ENCODE data around the gene KLF16.
A peak's percentile ranks its signal among the peaks of the same experiment; 100 is the strongest.

KLF16 gene

DNA sequence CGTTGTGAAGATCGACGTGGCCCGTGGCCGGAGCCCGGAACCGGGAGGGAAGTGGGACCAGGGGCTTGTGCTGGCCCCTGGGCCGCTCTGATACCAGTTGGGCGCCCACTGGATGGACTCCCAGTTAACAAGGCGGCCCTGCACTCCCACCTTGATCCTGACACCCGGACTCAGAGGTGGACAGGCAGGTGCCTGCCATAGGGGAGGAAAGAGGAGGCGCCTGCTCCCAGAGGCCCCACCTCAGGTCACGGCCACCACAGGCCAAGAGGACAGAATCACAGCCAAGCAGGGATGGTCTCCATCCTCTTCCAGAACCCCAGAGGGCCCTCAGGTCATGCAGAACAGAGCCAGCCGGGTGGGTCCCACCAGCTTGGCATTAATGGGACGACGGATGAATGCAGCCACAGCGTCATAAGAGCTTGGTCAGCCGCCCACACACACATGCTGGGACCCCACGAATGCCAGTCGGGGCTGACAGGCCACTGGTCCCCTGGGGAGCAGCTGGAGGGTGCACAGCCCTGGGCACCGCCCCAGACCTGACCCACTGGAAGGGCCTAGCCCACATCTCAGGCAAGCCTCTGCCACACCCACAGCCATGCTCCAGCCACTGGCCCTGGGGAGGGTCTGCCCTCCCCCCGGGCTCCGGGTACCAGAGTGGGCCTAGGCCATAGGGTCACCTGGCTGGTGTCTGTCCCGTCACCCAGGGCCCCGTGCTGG lies 9.6 kb upstream of the KLF16 start:
- no peak for DNase-seq
- intact Hi-C loops (cut with DNase I) = no loop called here

DNA sequence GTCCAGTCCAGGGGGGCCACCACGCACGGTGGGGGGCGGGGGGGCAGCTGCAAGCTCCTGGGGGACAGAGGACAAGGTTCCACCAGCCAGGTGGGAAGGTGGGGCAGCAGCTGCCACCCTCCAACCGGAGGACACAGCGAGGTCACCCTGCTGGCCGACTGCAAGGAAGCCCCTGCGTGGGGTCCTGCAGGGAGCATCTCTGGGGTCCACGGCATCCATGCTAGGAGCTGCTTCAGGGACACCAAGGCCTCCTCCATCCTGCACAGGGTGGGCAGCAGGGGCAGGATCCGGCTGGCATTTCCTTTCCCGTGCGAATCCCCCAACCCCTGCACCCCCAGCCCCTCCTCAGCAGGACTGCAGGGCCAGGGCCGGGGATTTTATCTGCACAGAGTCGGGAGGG lies 8.3 kb upstream of the KLF16 start:
- DNase-seq = no peak
- intact Hi-C loops (cut with DNase I) = no loop called here

DNA sequence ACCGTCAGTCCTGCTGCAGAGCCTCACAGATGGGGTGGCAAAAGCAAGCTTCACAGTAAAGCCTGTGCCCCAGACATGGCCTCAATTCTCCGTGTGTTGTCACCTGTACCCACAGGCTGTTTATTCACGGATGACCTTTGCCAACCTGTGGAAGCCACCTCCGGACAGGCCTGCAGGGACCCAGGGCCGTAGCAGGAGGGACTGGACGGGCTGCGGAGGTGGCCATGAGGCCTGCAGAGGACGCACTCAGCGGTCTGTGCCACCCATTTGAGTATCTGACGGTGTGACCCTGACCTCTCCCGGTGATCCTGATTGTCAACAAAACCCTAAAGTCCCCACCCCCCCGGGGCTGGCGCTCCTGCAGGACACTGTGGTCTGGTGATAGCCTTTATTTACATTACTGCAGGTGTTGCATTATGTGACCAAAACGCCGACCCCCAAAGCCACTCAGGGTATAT lies 7.8 kb upstream of the KLF16 start:
- intact Hi-C loops (cut with DNase I) = no loop called here
- DNase-seq = no peak

DNA sequence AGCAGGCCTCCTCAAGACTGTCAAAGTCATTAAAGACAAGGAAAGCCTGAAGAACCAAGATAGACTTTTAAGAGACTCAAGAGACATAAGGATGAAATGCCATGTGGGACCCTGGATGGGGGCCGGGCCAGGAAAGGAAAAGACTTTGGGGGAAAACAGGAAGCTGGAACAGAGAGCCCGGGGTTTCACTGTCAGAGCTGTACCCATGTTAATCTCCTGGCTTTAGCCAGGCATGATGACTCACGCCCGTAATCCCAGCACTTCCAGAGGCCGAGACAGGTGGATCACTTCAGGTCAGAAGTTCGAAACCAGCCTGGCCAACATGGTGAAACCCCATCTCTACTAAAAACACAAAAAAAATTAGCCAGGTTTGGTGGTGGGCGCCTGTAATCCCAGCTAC lies 5.6 kb upstream of the KLF16 start:
- intact Hi-C loops (cut with DNase I) = no loop called here
- DNase-seq = no peak

DNA sequence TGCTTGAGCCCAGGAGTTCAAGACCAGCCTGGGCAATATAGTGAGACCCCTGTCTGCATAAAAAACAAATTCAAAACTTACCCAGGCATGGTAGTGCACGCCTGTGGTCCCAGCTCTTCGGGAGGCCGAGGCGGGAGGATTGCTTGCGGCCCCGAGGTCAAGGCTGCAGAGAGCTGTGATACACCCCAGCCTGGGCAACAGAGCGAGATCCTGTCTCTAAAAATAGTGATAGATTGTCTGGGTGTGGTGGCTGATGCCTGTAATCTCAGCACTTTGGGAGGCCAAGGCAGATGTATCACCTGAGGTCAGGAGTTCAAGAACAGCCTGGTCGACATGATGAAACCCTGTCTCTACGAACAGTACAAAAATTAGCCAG lies 4.0 kb upstream of the KLF16 start:
- DNase-seq = no peak
- intact Hi-C loops (cut with DNase I) = no loop called here

DNA sequence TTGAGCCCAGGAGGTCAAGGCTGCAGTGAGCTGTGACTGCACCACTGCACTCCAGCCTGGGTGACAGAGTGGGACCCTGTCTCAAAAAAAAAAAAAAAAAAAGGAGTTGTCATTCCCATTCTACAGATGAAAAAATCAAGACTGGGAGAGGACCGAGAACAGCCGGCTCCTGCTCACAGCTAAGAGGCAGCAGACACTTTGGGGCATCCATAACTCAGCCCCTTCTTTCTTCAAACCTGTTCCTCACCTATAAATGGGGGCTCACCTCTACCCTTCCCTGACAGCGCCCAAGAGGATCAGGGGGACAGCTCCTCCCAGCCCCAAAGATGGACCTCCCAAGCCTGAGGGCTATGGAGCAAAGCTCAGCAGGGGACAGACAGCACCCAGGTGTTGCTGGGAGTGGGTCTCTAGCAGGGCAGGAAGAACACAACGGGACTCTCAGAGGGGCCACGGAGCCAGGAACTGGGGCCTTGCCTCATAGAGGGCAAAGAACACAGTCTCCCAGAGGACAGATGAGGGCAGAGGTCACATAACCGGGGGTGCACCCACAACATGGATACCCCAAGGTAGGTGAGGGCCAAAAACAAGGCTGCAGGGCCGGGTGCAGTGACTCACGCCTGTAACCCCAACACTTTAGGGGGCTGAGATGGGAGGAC lies 3.4 kb upstream of the KLF16 start:
- DNase-seq = no peak
- intact Hi-C loops (cut with DNase I) = no loop called here

DNA sequence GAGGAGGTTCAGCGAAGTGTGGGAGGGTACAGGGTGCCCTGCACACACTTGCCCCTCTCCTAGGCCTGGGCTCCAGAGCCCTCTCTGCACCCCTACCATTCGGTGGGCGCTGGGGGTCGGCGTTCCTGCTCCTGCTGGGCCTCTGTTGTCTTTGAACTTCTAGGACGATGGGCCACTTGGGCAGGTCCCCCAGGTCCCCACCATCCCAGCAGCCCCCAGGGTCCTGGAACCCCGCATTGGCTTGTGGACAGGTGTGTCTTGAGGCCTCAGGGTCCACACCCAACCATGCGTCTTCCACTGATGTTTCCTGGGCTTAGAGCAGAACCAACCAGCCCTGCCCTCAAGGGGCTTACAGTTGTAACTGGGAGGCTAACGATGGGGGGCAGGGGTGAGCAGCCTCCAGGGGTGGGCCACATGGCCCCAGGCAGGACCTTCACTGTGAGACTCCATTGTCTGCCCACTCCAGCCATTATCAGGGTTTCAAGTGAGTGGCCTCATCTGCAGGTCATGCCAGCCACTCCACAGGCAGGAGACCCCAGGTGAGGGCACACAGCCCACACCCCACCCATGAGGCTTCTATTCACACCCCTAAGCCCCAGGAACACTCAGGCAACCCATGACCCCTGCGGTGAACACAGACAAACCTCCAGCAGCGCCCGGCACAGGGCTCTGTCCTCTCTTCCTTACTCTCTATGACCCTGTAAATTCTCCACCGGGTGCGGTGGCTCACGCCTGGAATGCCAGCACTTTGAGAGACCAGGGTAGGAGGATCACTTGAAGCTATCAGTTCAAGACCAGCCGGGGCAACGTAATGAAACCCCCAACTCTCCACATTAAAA lies 2.0 kb upstream of the KLF16 start:
- no peak for DNase-seq
- intact Hi-C loops (cut with DNase I) = no loop called here

DNA sequence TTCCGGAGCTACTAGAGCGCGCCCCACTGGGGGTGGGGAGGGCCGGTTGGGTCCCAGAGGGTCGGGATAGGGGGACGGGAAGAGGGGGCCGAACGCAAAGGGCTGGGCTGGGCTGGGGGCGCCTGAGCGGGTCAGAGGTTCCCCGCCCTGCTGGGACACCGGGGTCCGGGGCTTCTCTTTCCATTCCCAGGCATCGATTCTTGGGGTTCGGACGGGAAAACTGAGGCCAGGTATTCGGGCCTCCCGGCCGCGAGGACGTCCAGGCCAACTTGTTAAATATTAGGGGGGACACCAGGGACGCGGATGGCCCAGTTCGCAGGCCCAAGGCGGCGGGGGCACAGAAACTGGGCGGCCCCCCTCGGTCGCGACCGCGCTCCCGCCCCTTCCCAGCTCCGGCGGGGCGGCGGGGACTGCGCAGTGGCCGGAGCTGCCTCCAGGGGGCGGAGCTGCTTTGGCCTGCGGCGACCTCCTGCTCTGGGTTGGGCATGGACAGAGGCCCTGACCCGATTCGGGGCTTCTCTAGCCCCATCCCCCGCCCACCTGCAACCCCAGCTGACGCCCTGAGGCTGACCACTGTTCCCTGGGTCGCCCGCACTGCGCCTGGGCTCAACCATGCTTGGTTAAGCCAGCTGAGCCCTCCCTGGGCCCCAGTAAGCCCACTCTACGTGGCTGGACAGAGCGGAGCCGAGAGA lies 1.2 kb upstream of the KLF16 start:
- intact Hi-C loops (cut with DNase I) = no loop called here
- DNase-seq = peak in 6 of 10 donors; percentile 54 to 95 (median 65)

DNA sequence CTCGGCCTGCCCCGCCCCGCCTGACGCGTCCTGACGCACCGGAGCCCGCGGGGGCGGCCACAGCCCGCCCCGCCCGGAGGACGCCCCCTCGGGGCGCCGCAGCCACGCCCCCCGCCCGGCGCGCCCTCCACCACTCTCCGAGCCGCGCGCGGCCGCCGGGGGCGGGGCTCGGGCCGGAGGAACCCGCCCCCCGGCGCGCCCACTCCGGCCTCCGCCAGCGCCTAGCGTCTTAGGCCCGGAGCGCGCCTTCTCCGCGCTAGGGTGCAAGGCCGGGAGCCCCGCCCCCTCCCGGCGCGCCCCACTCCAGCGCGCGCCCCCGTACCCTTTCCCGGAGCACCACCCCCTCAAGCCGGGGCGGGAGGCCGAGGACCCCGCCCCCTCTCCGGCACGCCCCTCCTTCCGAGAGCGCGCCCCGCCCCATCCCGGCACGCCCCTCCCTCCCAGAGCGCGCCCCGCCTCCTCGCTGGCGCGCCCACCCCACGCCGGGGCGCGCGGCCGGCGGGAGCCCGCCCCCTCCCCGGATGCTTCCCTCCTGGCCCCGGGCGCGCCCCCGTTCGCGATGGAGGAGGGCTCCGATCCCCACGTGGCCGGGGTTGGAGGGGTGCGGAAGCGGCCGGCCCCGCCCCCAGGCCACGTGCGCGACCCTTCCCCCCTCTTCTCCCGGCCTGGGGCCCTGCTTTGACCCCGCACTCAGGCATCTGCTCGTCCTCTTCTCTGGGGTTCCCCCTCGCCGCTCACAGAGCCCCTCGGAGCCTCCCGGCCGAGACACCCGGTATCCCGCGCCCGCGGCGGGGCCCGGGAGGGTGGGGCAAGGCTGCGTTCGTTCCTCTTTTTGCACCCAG lies 480 bp upstream of the KLF16 start:
- intact Hi-C loops (cut with DNase I) = no loop called here
- peak; percentile 59 to 97 (median 78) for DNase-seq

DNA sequence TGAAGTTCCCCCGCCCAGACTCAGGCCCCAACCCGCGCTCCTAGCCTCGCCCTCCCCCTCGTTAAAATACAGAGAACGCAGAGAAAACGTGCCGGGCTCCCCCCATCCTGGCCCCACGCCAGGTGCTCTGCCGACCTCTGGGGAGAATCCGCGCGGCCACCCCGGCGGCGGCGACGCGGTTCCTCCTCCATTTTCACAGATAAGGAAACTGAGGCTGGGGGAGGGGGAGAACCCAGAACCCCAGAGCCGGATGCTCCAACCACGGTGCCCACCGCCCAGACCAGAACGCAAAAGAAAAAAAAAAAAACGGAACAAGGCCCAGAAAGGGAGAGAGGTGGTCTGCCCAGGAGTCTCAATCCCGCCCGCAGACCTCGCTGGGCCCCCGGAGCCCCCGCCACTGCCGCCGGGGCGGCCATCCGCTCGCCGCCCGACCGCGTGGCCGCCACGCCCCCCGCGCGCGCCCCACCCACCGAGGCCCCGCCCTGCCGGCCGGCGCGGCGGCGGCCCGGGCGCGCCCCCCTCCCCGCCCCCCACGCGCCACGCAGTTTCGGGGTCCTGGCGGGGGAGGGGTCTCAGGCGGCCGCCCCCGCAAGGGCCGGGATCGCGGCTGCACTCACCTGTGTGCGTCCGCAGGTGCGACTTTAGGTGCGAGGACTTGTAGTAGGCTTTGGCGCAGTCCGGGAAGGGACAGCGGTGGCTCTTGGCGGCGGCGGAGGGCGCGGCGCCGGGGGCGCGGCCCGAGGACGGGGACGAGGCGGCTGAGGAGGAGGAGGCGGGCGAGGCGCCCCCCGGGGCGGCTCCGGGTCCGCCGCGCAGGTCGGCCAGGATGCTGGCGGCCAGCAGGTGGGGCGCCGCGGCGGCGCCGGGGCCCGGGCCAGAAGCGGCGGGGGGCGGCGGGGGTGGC lies 703 bp downstream of the KLF16 start:
- intact Hi-C loops (cut with DNase I) = no loop called here
- DNase-seq = no peak

DNA sequence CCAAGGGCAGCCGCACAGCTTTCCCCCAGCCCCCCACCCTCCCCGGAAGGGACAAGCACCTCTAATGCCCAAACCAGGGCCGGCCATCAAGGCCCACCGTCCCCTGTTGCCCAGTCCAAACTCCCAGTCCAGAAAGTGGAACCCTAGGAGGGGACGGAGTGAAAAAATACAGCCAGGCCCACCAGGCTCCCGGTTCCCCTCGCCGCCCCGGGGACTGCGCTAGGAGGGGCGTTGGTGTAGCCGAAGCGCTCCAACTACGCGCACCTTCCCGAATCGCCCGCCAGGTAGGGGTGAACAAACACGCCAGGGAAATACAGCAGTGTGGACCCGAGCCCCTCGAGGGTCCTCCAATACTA lies 1.3 kb downstream of the KLF16 start:
- DNase-seq = no peak
- intact Hi-C loops (cut with DNase I) = no loop called here

DNA sequence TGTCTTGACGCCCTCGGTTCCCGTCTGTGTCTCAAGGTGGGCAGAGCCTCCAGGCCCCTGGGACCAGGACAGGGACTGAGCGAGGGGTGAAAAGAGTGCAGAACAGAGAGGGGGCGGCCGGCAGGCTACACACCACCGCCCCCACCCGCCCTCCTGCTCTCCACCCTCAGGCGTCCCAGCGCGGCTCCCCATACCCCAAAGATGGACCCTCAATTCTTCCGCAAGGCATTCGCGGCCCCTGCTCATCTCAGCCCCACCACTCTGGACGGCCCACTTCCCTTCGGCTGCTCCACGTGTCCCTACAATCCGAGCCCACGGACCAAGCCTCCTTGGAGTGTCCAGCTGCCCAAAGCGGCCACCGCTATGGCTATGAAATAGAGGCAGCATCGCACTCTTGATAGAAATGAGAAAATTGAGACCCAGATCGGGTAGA lies 1.8 kb downstream of the KLF16 start:
- no peak for DNase-seq
- intact Hi-C loops (cut with DNase I) = no loop called here

DNA sequence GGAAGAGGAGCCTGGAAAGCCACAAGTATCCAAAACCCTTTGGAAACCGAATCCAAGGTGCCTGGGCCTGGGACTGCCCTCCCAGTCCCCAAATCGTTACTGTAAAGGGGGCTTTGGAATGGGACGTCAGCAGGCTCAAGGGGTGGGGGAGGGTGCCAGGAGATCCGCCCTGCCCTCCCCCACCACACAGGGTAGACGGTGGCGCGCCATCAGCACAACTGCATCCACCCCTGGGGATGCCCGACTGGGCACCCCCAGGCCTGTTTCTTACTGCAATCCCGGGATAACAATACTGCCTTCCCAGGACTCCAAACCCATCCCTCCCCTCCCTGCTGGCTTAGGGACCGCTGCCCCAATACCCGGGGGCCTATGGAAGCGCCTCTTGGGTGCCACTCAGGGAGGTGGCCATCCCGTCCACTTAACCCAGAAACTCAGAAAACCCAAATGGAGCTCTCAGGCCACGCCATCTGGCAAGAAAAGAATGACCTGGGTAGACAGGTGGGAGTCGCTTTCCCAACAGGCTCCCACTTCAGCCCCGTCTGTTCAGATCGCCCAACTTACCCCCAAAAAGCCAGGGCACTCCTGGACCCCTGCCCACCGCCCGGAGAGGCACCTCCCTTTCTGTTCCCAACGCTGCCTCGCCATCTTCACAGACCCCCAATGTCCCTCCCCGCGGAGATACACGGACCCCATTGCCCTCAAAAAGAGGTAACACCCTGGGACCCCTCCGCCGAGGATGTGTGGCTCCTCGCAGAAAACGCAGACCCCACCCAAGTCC lies 2.4 kb downstream of the KLF16 start:
- intact Hi-C loops (cut with DNase I) = no loop called here
- no peak for DNase-seq

DNA sequence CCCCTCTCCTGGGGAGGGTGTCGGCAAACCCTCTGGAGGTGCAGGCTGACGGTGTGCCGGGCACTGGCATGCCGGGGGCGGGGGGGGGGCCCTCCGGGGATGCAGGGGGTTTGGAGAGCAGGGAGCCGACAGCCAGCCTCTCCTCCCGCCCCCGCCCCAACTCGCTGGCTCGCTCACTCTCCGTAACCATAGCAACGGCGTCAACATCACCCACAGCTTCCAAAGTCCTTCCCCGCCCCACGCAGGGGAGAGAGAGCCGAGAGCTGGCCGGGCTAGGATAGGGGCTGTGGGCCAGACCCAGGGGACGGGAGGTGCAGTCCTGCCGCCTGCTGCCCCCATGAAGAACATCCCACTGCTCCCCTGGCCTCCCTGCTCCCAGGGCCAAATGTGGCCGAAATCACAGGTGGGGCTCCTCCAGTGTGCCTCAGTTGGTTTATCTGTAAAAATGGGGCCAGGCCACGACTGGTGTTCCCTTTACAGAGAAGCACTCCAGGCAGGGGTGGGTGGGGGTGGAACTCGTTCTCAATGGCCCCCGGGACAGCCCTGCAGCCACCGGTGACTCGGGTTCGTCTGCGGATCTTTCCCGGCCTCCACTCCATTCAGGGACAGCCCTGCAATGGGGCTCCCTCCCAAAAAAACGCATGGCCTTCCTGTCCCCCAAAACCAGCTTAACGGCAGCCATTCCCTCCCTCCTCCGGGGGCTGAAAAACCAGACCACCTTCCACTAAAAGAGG lies 3.2 kb downstream of the KLF16 start:
- DNase-seq = peak in 8 of 10 donors; percentile 53 to 96 (median 74)
- intact Hi-C loops (cut with DNase I) = no loop called here

DNA sequence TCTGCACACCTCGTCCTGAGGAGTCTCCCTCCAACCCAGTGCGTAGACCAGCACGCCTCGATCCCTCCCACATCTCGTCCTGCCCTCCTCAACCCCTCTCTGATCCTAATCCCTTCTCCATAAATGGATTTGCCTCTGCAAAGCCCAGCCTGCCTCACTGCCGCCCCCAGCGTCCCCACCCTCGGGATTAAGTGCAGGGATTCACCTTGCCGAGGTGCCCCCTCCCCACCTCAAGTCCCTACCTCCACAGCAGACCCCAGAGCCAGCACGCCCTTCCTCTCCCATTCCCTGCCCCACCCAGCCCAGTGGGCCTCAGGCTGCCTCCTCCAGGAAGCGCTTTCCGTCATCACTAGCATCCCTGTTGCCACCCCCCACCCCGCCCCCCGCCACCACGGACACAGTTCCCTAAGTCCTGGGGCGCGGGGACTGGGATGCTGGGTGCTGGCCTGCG lies 4.0 kb downstream of the KLF16 start:
- DNase-seq = no peak
- intact Hi-C loops (cut with DNase I) = no loop called here

DNA sequence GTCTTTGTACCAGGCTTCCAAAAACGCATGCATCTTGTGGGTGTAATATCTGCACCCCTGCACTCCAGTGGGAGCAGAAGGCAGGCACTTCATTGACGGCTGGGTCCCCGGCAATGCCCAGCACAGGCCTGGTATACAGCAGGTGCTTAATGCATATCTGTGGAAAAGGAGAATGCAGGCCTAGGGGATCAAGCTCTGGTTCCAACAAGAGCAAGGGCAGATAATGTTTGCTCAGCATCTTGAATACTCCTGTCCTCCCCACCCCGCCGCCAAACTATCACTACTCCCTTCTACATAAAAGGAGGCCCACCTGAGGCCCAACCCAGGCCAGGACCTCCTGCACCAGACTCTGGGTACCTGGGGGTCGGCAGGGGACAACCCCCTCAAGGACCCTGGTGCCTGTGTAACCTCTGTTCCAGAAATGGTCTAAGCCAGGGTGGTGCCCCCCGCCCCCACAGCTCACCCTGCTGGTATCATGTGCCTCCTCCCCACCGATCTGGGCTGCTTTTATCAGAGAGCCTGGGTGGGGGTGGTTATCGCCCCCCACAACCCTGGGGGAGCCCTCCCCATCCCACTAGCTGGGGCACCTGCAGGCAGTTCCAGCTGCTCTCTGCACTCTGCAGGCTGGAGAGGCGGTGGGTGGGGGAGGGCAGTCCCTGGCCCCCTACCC lies 4.8 kb downstream of the KLF16 start:
- DNase-seq = no peak
- intact Hi-C loops (cut with DNase I) = no loop called here
